HG02884 (cell line): ENCODE measurements around the gene PARVA.

Experiments used
- ATAC-seq: cut with Tn5 transposase; IDR thresholded peaks from one replicate; pipeline ENCODE4 v1.9.1; 2021; ENCODE audit warnings: mild to moderate bottlenecking, moderate library complexity; ENCODE audit not compliant: unreplicated experiment

PARVA gene

GRCh38 chr11:12456651-12457579 lies 79.5 kb downstream of the PARVA start:
- ATAC-seq = no peak

- ATAC-seq = no peak
Measured at GRCh38 chr11:12458042-12458441, 80.7 kb downstream of the PARVA start.

DNA sequence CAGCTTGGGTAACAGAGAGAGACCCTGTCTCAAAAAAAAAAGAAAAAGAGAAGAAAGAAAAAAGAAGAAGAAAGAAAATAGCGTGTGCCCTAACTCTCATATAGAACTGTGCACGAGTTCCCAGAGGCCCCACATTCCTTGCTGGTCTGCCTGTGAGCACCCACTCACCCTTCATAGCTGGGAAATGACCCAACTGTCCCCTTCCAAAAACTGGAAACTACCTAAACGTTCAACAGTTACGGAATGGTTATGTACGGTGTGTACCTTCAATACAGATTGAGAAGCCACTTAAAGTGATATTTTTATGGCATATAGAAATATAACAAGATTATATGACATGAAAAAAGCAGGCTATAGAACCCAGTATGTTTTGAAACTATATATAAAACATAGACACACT lies 82.0 kb downstream of the PARVA start:
- no peak for ATAC-seq

- no peak for ATAC-seq
Measured at GRCh38 chr11:12459865-12460444, 82.6 kb downstream of the PARVA start.

- ATAC-seq = no peak
Measured at GRCh38 chr11:12460466-12460865, 83.1 kb downstream of the PARVA start.

GRCh38 chr11:12461516-12461915 lies 84.1 kb downstream of the PARVA start:
- ATAC-seq = no peak

- no peak for ATAC-seq
Measured at GRCh38 chr11:12464303-12464702, 86.9 kb downstream of the PARVA start.

- ATAC-seq = no peak
Measured at GRCh38 chr11:12465332-12465731, 88.0 kb downstream of the PARVA start.

DNA sequence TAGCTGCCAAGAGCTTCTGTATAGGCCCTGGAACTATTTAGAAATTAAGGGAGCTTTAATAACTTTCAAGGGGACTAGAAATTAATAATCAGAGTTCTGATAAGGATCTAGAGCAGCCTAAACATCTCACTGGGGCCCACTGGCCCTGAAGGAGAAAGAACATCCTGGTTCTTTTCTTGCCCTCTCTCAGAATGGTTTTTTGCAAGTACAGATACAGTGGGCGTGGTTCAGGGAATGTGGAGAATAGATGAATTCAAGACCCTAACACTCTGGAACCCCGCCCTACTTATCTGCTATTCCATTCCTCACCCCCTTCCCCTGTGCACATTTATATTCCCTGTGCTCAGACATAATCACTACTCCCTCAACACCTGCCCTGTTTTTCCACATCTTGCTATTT lies 90.2 kb downstream of the PARVA start:
- ATAC-seq = no peak

GRCh38 chr11:12469451-12469850 lies 92.1 kb downstream of the PARVA start:
- no peak for ATAC-seq

DNA sequence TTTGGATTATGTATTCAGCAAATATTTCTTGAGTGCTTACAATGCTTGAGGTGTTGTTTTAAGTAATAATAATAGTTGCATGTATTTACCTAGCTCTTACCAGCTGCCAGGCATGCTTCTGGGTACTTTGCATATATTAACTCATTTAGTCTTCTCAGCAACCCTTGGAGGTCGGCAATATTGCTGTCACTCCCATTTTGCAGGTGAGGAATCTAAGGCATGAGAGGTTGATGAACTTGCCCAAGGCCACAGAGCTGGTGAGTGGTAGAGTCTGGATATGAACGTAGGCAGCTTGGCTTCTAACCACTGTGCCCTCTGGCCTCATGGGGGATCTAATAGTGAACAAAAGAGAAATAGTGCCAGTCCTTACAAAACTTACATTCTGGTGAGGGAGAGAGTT lies 92.9 kb downstream of the PARVA start:
- no peak for ATAC-seq

DNA sequence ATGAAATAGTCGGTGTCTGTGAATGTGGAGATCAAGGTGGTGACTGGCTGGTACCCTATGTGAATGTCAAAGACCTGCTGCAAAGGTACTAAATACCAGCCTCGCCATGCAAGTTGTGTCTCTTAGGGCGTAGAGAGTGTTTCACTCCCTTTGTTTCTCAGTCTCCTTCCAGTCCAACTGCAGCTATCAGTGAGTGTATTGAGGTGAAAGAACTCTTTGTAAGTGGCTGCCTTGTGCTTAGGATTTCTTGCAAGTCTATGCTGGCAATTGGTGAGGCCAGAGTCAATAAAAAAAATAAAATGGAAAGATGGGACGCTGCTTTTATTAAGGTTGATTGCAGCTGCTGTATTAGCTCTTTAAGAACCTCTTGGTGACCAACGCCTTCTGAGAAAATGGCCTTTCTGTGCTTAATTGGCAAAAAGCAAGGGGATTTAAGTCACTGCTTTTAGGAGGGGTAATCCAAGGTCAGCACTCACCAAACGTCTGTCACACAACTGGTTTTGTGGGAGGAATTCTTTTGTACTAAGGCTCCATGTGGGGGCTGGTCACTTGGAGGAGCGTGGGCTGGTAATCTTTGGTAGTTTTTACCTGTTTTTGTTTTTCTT lies 95.1 kb downstream of the PARVA start:
- no peak for ATAC-seq

- no peak for ATAC-seq
Measured at GRCh38 chr11:12473381-12473780, 96.0 kb downstream of the PARVA start.

GRCh38 chr11:12474871-12475270 lies 97.5 kb downstream of the PARVA start:
- no peak for ATAC-seq

GRCh38 chr11:12478743-12479142 lies 101.4 kb downstream of the PARVA start:
- no peak for ATAC-seq

DNA sequence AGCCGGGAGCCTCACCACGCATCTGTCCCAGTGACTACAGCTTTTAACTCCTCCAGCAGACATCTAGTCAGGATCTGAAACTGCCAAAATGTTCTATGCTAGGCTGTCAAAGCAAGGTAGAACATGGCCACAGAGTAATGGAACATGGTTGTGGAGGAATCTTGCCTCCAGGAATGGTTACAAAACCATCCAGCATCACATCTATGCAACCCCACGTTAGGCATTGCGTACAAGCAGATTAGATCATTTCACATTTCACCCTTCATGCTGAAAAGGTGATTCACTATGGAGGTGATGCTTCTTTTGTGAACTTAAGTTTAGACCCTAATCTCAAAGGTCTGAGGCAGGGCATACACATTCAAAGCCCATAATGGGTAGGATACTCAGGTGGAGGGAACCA lies 103.0 kb downstream of the PARVA start:
- no peak for ATAC-seq

GRCh38 chr11:12482839-12483238 lies 105.5 kb downstream of the PARVA start:
- no peak for ATAC-seq

DNA sequence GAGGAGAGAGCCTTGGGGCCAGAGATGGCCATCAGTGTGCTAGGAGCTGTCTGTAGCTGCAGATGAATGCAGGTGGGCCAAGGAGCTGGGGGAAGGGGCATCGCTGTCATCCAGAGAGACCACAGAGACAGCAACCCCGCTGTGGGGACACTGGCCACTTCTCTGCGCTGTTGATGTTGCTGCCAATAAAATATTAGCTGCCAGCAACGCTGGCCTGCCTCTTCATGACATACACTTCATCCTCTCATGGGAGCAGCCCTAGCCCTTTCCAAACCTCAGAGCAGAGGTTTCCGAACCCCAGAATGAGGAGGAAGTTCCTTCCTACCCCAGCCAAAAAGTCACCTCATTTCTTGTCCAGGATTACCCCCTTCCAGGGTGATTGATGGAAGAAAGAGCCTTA lies 106.2 kb downstream of the PARVA start:
- ATAC-seq = no peak

DNA sequence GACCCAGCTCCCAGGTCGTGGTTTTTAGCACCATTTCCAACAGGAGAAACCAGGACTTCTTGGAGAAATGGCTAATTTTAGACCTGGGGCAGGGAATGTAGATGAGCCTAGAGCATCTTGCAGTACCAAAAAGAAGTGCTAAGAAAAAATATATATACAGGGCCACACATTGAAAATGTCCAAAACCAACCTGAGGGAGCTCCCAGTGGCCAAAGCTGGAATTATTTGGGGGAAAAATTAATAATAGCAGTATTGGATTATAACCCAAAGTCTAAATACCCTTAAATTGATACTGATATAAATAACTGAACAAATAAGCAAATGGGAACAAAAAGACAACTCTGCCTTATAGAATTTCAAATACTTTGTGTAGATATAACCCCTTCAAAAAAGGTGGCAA lies 108.0 kb downstream of the PARVA start:
- ATAC-seq = no peak

DNA sequence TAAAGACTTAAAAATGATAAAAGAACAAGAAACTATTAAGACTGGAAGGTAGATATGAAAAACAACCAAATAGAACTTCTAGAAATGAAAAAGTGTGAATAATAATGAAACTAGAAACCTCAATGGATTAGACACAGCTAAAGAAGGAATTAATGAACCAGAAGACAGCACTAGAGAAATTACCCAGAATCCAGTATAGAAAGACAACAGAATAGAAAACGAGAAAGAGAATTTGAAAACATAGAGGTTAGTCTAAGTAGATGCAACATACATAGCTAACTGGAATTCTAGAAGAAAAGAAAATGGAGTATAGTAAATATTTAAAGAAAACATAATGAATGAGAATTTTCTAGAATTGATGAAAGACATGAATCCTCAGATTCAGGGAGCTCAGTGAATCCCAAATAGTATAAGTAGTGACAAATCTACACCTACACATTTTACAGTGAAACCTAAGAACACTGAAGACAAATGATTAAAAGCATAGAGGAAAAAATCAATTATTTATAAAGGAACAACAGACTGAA lies 111.9 kb downstream of the PARVA start:
- no peak for ATAC-seq

DNA sequence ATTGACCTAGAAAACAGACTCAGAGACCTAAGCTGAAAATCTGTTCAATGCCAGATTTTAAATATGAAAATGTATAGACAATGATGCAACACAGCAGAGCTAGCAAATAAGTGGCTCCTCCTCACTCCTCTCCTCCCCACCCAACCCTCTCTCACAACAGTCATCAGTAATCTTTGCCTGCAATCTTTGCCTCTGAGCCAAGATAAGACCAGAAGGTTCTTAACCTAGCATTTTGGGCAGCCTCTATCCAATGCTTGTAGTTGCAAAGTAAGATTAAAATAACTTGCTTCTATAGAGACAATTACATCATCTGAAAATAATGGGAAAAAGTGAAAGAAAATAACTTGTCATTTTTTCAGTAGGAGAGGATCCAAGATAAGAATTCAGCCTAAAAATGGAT lies 117.3 kb downstream of the PARVA start:
- ATAC-seq = no peak
